Stimulated activated CD4-positive, alpha-beta T cell treated with anti-CD3 and anti-CD28 coated beads, Interleukin-1b, Interleukin-23, amount 100 ng/mL, for 4 hours (primary cell): Measurements from ENCODE around the gene NFKBIZ.
"Not testable (repeated sequence)": the region's sequence is repeated elsewhere in the genome, so short reads cannot be mapped to it uniquely, and the experiment has no call there.

ENCODE experiments used
- DNase-seq, 2 donors: peaks; one replicate each; pipeline ENCODE4 v3.0.0-alpha.2; 2020; ENCODE audit warnings: low read depth in 2 of 2

NFKBIZ gene

DNA sequence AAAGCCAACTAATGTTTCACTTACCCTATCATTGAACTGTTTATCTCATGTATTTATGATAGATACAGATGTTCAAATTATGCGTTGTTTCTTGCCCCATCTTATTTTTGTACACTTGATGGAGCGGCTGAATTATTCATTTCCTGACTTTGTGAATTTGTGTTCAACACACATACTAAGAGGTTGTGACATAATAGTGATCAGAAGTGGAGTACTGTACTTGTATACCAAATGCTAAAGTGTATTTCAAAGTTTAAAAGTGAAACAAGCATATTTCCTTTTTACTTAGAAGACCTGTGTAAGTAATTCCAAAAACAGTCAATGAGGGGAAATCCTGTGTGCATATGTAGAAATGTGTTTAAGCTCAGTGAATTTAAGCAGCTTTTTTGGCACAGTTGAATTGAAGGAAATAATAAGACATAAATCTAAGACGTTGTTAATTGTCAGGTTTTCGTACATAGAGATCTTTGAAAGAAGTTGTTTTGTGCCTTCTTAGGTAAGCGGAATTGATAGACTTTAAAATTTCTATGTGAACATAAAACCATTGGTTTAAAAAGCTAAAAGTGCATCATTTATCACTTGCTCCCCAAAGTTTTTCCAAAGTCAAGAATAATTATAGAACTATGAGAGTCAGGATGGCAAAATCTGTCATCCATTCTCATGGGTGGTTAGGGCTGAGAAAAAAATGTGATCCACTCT is 1.9 kb downstream of the NFKBIZ start:
- DNase-seq: no peak

DNA sequence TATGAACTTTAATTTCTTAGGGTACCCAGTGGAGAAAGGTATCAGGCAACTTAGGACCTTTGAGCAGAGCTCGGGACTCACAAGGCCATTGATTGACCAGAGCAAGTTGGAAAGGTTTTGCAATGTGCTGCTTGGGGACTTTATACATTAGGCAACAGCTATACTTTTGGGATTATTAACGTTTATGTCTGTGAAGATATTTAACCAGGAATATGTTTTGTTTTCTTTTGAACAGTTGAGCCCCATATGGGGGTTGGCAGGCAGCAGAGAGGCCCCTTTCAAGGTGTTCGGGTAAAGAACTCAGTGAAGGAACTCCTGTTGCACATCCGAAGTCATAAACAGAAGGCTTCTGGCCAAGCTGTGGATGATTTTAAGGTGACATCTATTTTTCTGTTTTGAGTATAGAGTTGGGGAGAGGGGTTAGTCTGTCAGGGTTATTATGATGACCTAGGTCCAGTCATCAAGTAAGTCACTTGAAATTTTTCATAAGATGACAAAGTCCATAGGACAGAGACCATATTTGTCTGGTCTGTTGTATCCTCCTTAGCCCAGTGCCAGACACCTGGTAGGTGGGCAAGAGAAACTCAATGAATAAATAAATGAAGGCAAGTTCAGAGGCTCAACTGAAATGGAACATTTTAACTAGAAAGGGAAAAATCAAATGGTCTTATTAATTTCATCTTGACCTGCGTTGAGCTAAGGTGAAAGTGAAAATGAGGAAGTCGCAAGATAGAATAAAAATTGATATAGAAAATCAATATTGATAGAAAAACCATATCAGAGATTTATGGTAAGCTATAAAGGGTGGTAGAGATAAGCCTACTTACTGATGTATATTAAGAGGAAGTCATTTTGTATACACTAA is 2.8 kb downstream of the NFKBIZ start:
- no peak for DNase-seq

DNA sequence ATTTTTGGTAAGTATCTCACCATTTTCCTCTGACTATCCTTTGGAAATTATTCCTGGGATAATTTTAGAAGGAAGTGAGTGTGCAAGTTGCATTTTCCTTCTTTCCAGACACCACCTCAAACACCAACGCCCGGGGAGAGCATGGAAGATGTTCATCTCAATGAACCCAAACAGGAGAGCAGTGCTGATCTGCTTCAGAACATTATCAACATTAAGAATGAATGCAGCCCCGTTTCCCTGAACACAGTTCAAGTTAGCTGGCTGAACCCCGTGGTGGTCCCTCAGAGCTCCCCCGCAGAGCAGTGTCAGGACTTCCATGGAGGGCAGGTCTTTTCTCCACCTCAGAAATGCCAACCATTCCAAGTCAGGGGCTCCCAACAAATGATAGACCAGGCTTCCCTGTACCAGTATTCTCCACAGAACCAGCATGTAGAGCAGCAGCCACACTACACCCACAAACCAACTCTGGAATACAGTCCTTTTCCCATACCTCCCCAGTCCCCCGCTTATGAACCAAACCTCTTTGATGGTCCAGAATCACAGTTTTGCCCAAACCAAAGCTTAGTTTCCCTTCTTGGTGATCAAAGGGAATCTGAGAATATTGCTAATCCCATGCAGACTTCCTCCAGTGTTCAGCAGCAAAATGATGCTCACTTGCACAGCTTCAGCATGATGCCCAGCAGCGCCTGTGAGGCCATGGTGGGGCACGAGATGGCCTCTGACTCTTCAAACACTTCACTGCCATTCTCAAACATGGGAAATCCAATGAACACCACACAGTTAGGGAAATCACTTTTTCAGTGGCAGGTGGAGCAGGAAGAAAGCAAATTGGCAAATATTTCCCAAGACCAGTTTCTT is 3.9 kb downstream of the NFKBIZ start:
- no peak for DNase-seq

DNA sequence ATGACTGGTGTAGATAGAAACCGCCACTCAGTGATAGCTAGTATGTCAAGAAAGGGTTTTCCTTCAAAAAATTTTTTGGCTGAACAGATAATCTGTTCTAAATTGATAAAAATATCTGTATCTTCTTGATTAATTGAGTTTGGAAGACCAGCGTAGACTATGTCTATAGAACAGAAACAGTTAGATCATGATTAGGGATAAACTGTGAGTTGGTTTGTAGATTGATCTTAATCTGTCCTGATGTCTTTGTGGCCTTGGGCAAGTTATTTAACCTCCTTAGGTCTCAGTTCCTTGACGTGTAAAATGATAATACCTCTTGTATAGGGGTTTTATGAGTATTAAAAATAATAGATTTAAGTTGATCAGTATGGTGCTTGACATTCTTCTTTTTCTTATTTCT is 4.7 kb downstream of the NFKBIZ start:
- no peak for DNase-seq

DNA sequence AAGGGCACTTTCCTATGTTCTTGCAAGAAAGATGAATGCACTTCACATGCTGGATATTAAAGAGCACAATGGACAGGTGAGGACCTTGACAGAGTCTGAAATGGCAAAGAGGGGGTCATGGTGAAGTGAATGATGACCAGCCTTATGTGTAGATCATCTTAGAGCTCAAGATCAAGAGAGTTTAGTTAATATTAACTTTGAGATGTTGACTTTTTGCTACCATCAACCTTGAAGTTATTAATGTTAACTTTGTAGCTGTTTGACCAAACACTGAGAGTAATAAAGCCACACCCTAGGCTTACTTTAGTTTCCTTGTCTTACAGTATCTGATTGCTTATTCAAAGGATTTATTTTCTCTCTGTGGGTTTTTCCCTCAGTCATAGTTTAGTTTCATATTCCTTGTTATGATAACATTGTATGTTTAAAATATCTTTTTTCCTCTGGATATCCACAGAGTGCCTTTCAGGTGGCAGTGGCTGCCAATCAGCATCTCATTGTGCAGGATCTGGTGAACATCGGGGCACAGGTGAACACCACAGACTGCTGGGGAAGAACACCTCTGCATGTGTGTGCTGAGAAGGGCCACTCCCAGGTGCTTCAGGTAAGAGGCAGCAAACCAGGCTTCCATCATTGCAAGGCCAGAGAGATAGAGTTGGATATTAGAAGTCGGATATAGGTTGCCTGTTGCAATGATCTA is 5.4 kb downstream of the NFKBIZ start:
- no peak for DNase-seq

DNA sequence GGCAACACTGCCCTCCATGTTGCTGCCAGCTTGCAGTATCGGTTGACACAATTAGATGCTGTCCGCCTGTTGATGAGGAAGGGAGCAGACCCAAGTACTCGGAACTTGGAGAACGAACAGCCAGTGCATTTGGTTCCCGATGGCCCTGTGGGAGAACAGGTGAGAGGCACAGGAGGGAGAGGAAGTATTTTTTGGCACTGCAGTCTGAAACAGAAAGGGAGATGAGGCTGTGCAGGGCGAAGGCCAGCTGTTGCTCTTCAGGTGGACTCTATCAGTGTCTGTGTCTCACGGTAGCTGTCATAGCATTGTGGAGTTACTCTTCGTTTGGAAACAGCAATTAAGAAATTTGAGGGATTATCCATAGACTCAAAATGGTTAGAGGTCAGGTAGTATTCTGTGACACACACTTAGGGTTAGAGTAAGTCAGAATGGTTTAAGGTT is 8.0 kb downstream of the NFKBIZ start:
- no peak for DNase-seq

DNA sequence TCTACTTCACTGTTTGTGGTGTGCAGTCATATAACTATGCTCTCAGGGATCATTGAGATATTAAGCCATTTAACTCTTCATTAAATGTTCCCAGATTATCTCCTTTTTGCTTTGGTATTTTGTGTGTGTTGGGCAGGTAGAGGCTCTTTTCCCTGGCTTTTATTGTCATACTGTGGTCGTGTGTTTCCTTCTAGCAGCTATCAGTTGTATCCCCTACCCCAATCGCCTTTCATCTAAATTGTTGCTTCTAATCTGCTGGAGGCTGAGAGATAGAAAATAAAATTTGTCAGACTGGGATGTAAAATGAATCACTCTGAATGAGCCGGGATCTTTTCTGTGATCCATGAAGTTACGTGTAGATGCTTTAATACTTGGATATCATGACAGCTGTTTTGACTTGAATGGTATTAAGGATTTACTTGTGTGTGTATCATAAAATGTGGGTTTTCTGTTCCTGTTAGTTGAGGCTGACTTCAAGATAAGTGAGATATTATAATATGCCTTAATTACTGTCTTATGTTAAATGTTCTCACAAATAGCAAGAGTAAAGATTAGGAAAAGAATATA is 9.2 kb downstream of the NFKBIZ start:
- no peak for DNase-seq

DNA sequence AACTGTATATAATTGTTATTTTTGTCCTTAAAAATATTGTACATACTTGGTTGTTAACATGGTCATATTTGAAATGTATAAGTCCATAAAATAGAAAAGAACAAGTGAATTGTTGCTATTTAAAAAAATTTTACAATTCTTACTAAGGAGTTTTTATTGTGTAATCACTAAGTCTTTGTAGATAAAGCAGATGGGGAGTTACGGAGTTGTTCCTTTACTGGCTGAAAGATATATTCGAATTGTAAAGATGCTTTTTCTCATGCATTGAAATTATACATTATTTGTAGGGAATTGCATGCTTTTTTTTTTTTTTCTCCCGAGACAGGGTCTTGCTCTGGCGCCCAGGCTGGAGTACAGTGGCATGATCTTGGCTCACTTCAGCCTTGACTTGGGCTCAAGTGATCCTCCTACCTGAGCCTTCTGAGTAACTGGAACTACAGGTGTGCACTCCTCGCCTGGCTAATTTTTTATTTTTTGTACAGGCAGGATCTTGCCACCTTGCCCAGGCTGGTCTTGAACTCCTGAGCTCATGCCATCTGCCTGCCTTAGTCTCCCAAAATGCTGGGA is 10.7 kb downstream of the NFKBIZ start:
- DNase-seq: no peak

DNA sequence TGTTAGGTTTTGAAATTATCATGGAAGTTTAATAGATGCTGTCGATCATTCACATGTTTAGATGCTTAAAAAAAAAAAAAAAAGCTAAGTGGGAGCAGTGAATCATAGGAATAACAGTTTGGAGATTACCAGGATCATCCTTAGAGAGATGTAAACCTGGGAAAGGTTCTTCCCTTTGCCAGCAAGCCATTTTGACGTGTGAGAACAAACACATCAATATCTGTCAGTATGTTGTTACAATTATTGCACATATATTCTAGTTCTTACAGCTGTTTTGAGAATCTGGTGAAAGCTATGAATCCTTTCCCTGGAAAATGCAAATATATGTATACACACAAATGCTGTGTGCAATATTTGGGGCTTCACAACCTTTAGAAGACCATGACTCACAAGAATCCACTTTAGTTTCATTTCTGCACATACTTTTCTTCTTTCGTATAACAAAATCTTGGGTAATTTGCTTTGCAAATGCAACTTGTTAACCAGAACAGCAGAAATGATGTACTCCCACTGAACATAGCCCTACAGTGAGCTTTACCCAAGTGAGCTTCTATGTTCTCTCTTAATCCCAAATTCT is 12.0 kb downstream of the NFKBIZ start:
- DNase-seq: no peak

DNA sequence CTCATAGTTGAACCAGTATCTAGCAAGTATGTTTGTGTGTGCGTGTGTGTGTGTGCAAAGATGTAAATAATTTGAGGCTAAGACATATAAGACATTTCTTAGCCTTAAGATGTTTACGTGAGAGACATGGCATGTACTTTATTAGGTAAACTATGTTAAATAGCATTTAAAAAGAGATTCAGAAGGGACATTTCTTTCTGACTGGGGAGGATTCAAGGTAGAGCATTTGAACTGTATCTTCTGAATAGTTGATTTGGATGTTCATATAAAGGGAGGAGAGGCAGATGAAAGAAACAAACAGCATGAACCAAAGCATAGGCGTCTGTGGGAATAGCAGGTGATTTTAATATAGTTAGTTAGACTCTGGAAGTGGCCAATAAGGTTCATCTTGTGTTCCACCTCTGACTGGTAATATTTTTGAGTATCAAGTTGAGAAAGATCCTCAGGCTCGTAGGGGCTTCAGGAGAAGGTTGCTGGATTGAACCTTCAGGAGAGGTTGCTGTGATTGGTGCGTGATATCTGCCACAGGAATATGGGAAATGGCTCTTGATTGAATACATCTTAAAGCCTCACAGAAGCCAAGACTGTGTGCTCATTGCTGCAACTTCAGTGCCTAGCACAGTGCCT is 12.6 kb downstream of the NFKBIZ start:
- no peak for DNase-seq

DNA sequence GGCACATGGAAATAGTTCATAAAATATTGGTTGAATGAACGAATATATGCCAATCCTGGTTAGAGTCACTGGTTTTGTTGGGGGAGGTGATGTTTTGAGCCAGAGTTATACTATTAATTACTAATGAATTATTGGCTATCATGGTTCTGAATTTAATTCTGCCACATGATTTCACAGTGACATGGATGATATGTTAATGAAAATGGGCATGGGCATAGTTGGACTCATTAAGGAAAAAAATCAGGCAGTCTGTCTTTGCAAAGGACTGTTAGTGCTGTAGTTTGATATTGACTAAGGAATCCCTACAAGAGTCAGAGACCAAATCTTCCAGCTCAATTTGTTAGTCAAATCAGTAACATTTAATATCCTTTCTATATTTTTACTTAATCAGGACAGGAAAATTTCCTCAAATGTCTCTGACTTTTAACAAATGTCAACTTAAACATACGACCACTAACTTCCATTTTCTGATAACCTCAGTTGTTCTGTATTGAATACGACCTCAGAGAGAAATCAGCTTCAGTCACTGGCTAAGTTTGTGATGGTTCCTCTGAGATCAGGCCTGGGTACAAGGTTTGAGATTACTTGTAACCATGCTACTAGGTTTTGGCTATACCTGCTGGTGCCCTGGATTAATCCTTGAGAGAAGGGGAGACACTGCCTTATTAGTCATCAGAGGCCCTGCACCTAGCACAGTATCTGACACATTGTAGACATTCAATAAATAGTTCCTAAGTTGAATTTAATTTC is 13.3 kb downstream of the NFKBIZ start:
- no peak for DNase-seq

DNA sequence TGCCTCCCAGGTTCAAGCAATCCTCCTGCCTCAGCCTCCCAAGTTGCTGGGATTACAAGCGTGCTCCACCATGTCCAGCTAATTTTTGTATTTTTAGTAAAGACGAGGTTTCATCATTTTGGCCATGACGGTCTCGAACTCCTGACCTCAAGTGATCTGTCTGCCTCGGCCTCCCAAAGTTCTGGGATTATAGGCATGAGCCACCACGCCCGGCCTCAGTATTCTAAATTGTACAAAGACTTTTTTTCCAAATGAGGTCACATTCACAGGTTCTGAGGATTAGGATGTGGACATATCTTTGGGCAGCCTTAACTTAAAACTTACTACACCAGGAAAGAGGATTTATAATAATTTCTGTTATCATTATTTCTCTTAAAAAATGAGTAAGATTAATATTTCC is 15.6 kb downstream of the NFKBIZ start:
- DNase-seq: not testable (repeated sequence)

DNA sequence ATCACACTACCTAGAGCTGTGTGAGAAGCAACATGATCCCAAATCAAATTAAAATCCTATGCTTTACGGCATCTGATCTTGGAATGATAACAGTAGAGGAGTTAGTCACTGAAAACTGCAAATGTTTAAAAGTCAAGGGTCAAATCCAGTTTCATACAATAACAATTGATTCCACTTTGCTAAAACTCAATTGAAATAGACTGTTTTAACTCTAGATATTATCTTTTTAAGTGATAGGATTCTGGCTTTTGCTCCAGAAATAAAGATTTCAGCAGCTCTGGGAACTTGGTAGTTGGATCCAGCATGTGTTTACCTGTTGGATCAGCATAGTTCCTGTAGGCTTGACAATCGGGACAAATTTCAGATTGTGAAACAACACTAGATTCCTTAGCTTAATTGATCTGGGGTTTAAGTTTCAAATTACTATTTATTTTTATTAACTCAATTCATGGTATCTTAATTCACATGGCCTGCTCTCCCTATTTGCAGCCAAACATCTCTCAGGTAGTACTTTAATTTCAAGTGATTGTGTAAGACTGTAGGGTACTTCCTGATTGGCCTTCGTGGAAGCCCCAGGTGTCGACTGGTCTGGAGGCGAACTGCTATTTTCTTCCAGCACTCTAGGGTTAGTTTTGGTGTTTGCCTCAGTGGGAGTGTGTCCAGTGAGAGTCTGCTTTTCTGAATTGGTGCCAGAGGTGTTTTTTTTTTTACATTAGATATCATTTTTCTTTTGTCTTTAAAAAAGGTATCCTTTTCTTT is 16.6 kb downstream of the NFKBIZ start:
- no peak for DNase-seq

DNA sequence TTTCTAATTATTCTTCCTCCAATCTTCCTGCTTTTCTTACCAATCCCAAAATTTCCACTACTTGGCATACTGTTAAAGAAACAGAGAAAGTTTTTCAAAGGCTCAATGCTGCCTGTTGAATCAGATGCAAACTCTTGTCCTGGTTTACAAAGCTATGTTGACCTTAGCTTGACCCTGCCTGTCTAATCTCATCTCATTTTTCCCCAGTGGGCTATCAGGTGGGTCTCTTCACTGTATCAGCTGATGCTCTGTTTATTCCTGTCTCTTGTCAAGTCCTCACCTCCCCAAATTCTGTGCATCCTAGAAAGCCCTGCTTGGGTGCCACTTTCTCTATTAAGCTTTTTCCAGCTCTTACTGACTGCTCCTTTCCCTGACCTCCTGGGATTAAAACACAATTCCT is 18.2 kb downstream of the NFKBIZ start:
- DNase-seq: no peak

DNA sequence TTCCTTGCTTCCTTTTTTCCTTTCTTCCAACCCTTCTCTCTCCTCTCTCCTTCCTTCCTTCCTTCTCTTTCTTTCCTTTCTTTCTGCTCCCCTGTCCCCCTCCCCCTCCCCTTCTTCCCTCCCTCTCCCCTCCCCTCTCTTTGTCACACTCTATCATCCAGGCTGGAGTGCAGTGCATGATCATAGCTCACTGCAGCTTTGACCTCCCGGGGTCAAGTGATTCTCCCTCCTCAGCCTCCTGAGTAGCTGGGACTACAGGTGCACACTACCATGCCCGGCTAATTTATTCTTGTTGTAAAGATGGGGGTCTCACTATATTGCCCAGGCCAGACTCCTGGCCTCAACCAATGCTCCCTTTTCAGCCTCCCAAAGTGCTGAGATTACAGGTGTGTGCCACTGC is 18.7 kb downstream of the NFKBIZ start:
- DNase-seq: no peak

DNA sequence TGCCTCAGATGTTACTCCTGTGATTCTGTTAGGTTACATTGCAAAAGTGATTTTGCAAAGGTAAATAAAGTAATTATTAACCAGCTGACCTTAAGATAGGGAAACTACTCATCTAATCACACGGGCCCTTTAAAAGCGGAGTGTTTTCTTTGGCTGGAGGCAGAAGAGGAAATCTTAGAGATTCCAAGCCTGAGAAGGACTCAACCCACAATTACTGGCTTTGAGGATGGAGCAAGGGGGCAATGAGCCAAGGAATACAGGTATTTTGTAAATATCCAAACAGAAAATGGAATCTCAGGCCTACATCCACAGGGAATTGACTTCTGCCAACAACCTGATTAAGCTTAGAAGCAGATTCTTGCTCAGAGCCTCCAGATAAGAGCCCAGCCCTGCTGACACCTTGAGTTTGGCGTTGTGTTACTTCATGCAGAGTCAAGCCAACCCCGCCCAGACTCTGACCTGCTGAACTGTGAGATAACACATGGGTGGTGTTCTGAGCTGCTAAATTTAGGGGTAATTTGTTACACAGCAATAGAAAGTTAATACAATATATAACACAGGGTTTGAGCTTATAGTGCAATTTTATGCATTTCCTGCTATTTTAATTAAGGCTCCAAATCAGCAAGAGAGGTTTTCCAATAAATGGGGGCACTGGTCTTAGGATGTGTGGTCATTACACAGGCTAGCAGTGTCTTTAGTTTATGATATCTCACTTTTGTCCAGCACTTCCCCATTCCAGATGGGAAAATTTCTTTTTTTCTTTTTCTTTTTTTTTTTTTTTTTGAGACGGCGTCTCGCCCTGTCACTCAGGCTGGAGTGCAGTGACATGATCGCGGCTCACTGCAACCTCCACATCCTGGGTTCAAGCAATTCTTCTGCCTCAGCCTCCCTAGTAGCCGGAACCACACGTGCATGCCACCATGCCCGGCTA is 19.5 kb downstream of the NFKBIZ start:
- DNase-seq: no peak

DNA sequence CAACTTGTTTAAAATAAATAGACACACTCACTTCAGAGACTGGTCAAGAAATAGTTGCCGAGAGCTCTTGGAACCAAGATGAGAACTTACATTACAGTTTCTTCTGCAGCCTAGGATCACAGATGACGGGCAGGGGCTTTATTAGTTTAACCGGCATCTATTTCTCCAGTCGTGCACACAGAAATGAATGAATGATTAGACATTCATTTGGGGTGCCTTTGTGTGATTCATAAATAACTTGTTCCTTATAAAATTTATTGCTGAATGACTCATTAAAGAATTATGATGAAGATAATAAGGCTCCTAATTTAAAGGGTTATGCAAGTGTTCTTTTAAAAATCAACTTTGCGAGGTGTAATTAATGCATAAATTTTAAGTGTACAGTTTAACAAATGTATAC is 20.8 kb downstream of the NFKBIZ start:
- no peak for DNase-seq

DNA sequence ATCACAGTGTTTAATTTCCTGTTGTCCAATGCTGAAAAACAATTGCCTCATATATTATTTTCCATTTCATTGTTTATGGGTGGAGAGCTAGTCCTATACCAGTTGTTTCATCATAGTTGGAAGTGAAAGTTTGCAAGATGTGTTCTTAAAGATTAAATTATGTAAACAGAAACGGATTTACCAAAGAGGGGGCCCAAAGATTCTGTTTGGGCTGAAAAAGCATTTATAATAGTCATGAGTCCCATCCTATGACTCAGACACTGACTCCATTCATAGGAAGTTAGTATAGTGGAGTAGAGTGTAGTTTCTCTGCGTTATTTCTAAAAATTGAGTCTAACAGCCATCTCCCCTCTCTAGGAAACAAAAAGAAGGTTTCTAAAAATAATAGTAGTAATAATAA is 24.3 kb downstream of the NFKBIZ start:
- no peak for DNase-seq
